Measurements from ENCODE around the gene RASL11A.
"Not testable (repeated sequence)": the region's sequence is repeated elsewhere in the genome, so short reads cannot be mapped to it uniquely, and the experiment has no call there.

Gene RASL11A

DNA sequence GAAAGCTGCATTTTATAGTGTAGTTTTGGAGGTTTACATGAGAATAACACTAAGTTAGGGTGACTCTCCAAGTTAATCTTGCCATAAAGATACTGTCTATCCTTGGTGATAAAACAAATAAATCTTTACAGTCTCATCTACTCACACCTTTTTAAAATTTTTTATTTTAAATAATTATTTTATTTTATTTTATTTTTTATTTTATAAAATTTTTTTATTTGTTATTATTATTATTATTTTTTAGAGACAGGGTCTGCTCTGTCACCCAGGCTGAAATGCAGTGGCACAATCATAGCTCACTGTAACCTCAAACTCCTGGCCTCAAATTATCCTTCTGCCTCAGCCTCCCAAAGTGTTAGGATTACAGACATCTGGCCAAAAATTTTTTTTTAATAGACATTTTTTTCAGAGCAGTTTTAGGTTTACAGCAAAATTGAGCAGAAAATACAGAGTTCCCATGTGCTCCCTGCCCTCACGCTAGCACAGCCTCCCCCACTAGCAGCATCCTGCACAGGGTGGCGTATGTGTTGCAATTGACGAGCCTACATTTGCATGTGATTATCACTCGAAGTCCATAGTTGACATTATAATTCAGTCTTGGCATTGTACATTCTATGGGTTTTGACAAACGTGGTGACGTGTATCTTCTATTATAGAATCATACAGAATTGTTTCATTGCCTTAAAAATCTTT lies 41.0 kb downstream of the RASL11A start:
- H3K4me3 ChIP-seq (ENCODE audit: low read length) = no peak overlapping the region
- no peak for TF ChIP-seq CTCF (IDR thresholded peaks at IDR 0.05; ENCODE audit: insufficient read depth, low read depth, low read length, missing control alignments)
- DNase-seq (ENCODE audit: low read depth) = no peak

GRCh38 chr13:27313770-27314169 lies 43.1 kb downstream of the RASL11A start:
- DNase-seq (ENCODE audit: low read depth) = no peak
- TF ChIP-seq CTCF (IDR thresholded peaks at IDR 0.05; ENCODE audit: insufficient read depth, low read depth, low read length, missing control alignments) = no peak
- no peak overlapping the region for H3K4me3 ChIP-seq (ENCODE audit: low read length)

DNA sequence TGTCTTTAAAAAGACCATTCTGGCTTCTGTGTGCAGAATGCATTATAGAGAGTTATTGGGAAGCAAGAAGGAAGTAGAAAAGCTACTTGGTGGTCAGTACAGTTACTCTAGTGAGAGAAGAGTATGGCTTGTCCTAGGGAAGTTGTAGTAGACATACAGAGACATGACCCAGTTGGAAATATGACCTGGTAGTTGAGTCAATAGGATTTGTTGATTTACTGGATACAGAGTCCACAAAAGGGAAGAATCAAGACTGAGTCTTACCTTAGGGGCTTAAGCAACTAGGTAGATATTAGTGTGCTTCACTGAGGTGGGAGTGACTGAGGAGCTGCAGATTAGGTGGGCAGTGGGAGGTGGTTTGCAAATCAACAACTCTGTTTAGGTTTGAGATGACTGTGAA lies 48.8 kb downstream of the RASL11A start:
- DNase-seq (ENCODE audit: low read depth) = no peak
- TF ChIP-seq CTCF (IDR thresholded peaks at IDR 0.05; ENCODE audit: insufficient read depth, low read depth, low read length, missing control alignments) = no peak
- no peak overlapping the region for H3K4me3 ChIP-seq (ENCODE audit: low read length)

GRCh38 chr13:27321468-27322431 lies 51.1 kb downstream of the RASL11A start:
- H3K4me3 ChIP-seq (ENCODE audit: low read length) = no peak overlapping the region
- TF ChIP-seq CTCF (IDR thresholded peaks at IDR 0.05; ENCODE audit: insufficient read depth, low read depth, low read length, missing control alignments) = no peak
- DNase-seq (ENCODE audit: low read depth) = no peak

DNA sequence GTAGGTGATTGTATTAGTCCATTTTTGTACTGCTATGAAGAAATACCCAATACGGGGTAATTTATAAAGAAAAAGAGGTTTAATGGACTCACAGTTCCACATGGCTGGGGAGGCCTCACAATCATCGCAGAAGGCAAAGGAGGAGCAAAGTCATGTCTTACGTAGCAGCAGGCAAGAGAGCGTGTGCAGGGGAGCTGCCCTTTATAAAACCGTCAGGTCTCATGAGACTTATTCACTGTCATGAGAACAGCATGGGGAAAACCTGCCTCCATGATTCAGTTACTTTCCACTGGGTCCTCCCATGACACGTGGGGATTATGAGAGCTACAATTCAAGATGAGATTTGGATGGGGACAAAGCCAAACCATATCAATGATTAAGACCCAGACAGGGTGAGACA lies 51.8 kb downstream of the RASL11A start:
- H3K4me3 ChIP-seq (ENCODE audit: low read length); DNase-seq (ENCODE audit: low read depth): not testable (repeated sequence)
